ENCODE data around the gene SCLY.

Gene SCLY

DNA sequence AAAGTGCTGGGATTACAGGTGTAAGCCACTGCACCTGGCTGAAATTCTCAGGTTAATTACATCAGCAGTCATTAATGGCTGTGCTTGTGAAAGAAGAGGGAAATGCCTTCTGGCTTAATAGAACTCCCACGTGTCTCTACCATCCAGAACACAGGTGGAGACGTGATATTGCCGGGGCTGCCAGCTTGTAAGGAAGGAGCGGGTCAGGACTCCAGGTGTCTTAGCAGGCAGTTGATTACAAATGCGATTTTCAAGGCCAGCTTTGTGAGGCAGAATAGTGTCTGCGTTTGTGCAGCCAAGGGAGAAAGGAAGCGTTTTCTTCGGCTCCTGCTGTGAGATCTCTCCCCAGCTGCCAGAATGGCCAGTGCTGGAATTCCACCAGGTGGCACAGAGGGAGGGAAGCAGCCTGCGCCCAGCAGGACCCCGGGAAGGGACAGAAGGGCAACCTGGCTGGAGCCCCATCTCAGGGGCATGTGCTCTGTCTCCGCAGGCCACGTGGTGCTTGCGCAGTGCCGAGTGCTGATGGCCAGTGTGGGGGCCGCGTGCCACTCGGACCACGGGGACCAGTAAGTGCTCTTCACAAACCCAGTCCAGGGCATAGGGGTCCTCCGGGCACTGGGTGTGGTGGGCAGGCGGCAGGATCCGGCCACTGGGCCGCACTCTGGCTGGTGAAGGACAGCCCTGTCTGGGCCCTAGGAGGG is 35.7 kb downstream of the SCLY start:
- Histone ChIP-seq H3K9ac (ENCODE audit: low read depth in 1 of 2, low read length in 2 of 2) (no peak overlapping the region), H3K27ac (ENCODE audit: low read depth in 2 of 2, low read length in 2 of 2) (no peak overlapping the region), H3K4me1 (ENCODE audit: control insufficient read depth in 2 of 2, insufficient read depth in 2 of 2, low read length in 2 of 2) (peaks cover 7 to 8% of the 10 kb centered on the region in 2 donors), H3K4me3 (ENCODE audit: low read length in 2 of 2) (no peak overlapping the region), H3K36me3 (ENCODE audit: control insufficient read depth in 2 of 2, insufficient read depth in 2 of 2, low read length in 2 of 2) (peaks cover 0 to under 1% of the 10 kb centered on the region in 2 donors), H3K27me3 (ENCODE audit: control insufficient read depth in 2 of 2, insufficient read depth in 2 of 2, low read length in 2 of 2) (no peaks in the 10 kb centered on the region), H3K9me3 (ENCODE audit: control insufficient read depth in 2 of 2, low read length in 2 of 2) (no peaks in the 10 kb centered on the region)

DNA sequence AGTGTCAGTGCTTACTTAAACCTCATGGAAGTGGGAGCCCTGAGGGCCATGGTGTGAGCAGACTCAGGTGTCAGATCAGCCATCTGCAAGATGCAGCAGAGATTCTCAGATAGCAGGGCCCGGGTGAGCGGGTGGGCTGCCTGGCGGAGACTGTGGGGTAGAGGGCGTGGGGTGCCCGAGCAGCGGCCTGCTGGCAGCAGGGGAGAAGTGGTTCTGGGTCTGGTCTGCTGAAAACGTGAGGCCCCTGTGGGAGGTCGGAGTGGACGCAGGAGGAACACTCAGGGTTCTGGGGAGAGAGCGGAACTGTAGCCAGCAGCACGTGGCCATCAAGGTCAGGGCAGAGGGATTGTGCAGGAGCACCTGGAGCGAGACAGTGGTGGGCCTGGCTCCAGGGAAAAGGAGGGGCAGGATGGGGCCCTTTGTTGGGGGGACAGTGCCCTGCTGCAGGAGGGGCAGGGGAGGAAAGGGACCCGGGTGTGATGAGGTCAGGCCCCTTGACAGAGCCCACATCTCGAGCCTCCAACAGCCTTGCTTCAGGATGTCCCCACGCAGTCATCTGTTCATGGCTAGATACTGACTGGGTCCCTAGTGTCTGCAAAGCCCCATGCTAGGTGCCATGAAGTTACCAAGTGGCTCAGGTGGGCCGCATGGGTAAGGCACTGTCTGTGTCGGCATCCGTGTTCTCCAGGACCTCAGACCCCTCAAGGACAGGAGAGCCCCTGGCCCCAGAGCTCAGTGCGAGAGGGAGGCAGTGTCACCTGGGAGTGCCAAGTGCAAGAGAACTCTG is 36.6 kb downstream of the SCLY start:
- Histone ChIP-seq H3K4me3 (ENCODE audit: low read length in 2 of 2) (no peak overlapping the region), H3K9ac (ENCODE audit: low read depth in 1 of 2, low read length in 2 of 2) (no peak overlapping the region), H3K27me3 (ENCODE audit: control insufficient read depth in 2 of 2, insufficient read depth in 2 of 2, low read length in 2 of 2) (no peaks in the 10 kb centered on the region), H3K27ac (ENCODE audit: low read depth in 2 of 2, low read length in 2 of 2) (no peak overlapping the region), H3K36me3 (ENCODE audit: control insufficient read depth in 2 of 2, insufficient read depth in 2 of 2, low read length in 2 of 2) (no peaks in the 10 kb centered on the region), H3K4me1 (ENCODE audit: control insufficient read depth in 2 of 2, insufficient read depth in 2 of 2, low read length in 2 of 2) (peaks cover 7 to 8% of the 10 kb centered on the region in 2 donors), H3K9me3 (ENCODE audit: control insufficient read depth in 2 of 2, low read length in 2 of 2) (no peaks in the 10 kb centered on the region)

DNA sequence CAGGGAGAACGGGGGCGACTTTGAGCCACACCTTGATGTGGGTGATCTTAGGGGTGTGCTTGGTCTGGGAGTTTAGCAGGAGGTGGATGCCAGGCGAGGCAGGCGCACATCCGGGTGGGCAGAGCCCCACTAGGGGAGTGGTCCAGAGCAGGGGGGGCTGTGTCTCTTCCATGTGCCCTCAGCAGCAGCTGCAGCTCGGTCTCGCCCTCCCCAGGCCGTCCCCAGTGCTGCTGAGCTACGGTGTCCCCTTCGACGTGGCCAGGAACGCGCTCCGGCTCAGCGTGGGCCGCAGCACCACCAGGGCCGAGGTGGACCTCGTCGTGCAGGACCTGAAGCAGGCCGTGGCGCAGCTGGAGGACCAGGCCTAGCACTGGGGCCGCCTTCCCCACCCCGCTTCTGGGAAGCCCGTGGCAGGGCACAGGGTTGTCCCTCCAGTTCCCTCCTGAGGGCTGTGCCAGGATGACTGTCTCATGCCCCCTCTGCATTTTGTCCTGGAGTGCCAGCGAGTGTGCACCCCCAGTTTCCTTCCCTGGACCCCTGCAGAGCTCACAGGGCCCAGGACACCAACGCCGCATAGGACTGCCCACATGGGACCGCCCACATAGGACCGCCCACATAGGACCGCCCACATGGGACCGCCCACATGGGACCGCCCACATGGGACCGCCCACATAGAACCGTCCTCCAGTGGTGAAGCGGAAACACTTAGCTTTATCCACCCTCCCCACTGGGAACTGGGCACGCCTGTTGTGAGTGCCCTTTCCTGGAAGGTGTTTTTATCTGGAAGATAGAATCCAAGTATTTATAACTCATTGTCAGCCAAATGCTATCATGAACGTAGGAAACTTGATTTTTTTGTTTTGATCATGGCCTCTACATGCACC is 37.4 kb downstream of the SCLY start:
- Histone ChIP-seq H3K27me3 (ENCODE audit: control insufficient read depth in 2 of 2, insufficient read depth in 2 of 2, low read length in 2 of 2) (no peaks in the 10 kb centered on the region), H3K4me1 (ENCODE audit: control insufficient read depth in 2 of 2, insufficient read depth in 2 of 2, low read length in 2 of 2) (peaks cover 7 to 8% of the 10 kb centered on the region in 2 donors), H3K9ac (ENCODE audit: low read depth in 1 of 2, low read length in 2 of 2) (peak overlapping the region; percentile 17 to 64), H3K4me3 (ENCODE audit: low read length in 2 of 2) (peak overlapping the region in 1 of 2 donors; percentile 28), H3K9me3 (ENCODE audit: control insufficient read depth in 2 of 2, low read length in 2 of 2) (no peaks in the 10 kb centered on the region), H3K27ac (ENCODE audit: low read depth in 2 of 2, low read length in 2 of 2) (peak overlapping the region; percentile 78 to 92), H3K36me3 (ENCODE audit: control insufficient read depth in 2 of 2, insufficient read depth in 2 of 2, low read length in 2 of 2) (no peaks in the 10 kb centered on the region)

DNA sequence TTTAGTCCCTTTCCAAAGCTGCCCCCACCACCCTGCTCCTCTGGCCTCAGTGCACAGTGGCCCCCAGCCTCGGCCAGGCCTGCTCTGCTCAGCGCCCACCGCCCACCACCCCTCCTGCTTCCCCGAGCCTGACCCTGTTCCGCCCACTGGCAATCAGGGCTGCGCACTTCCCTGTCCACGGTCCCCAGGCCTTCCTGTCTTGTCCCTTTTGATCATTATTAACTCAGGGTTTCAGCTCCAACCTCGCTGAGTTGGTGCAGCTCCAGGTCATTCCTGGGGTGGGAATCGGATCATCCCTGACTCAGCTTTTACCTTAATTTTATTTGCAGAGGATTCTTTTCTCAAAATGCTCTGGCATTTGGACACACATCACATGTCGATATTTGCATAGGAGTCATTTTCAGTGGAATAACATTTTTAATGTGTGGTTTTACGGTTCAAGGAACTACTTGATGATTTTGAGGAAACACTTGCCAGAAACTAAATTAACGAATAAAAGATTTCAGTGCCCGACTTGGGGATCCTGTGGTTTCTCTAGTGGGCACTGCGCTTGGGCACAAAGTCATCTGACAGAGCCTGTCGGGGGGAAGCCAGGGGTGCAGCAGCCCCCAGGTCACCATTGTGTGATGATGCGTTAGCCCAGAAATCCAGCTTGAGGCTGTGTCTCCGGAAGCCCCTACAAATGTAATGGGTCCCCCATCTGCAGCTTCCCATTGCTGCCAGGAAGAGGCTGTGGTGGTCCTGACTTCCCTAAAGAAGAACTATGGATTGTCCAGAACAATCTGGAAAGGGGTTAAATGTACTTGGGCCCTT is 38.3 kb downstream of the SCLY start:
- H3K27ac ChIP-seq (ENCODE audit: low read depth in 2 of 2, low read length in 2 of 2): peak overlapping the region; percentile 78 to 92
- peaks cover 7 to 8% of the 10 kb centered on the region in 2 donors for H3K4me1 ChIP-seq (ENCODE audit: control insufficient read depth in 2 of 2, insufficient read depth in 2 of 2, low read length in 2 of 2)
- H3K27me3 ChIP-seq (ENCODE audit: control insufficient read depth in 2 of 2, insufficient read depth in 2 of 2, low read length in 2 of 2): no peaks in the 10 kb centered on the region
- H3K9ac ChIP-seq (ENCODE audit: low read depth in 1 of 2, low read length in 2 of 2): peak overlapping the region; percentile 17 to 64
- H3K4me3 ChIP-seq (ENCODE audit: low read length in 2 of 2): peak overlapping the region in 1 of 2 donors; percentile 28
- H3K9me3 ChIP-seq (ENCODE audit: control insufficient read depth in 2 of 2, low read length in 2 of 2): no peaks in the 10 kb centered on the region
- no peaks in the 10 kb centered on the region for H3K36me3 ChIP-seq (ENCODE audit: control insufficient read depth in 2 of 2, insufficient read depth in 2 of 2, low read length in 2 of 2)

DNA sequence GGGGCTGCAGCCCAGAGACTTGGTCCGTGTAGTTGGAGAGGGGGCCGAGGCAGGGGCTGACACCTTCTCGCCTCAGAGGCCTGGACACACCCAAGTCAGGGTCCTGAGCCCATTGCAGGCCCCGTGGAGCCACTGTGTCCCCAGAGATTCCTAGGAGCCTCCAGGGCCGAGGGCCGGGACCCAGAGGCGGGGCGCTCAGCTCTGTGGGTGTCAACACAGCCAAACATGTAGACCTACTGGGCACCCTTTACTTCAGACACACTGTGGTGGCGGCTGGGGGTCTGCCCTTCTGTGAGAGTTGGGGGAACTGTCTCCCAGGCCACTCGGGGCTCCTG is 38.9 kb downstream of the SCLY start:
- no peaks in the 10 kb centered on the region for H3K9me3 ChIP-seq (ENCODE audit: control insufficient read depth in 2 of 2, low read length in 2 of 2)
- H3K27me3 ChIP-seq (ENCODE audit: control insufficient read depth in 2 of 2, insufficient read depth in 2 of 2, low read length in 2 of 2): no peaks in the 10 kb centered on the region
- H3K4me1 ChIP-seq (ENCODE audit: control insufficient read depth in 2 of 2, insufficient read depth in 2 of 2, low read length in 2 of 2): peaks cover 7 to 8% of the 10 kb centered on the region in 2 donors
- H3K9ac ChIP-seq (ENCODE audit: low read depth in 1 of 2, low read length in 2 of 2): no peak overlapping the region
- no peak overlapping the region for H3K4me3 ChIP-seq (ENCODE audit: low read length in 2 of 2)
- no peak overlapping the region for H3K27ac ChIP-seq (ENCODE audit: low read depth in 2 of 2, low read length in 2 of 2)
- no peaks in the 10 kb centered on the region for H3K36me3 ChIP-seq (ENCODE audit: control insufficient read depth in 2 of 2, insufficient read depth in 2 of 2, low read length in 2 of 2)

DNA sequence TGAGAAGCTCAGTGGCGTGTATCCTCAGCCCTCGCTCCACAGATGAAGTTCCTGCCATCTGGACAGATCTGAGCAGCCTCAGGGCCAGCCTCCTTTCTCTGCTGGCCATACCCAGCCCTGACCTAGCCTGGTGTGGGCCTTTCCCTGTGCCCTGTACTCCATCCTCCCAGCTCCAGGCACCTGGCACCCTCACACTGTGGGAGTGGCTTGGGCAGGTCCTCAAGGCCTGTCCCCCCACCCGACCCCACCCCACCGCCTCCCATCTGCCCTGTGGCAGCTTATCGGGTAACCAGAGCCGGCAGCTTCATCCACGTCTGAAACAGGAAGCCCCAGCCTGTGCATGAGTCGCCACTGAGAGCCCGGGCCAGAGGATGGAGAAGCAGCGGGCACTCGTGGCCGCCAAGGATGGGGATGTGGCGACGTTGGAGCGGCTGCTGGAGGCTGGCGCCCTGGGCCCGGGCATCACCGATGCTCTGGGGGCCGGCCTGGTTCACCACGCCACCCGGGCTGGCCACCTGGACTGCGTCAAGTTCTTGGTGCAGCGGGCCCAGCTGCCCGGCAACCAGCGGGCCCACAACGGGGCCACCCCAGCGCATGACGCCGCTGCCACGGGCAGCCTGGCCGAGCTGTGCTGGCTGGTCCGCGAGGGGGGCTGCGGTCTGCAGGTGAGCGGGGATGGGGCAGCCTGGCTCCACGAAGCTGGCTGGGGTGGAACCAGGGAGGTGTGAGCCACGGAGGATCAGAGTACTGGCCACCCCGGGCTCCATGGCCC is 39.4 kb downstream of the SCLY start, which contains the start of gene ESPNL:
Gene ESPNL (plus strand): TSS at position 292 of the 772 bp plus-strand sequence. CDS start 80 bp downstream, at position 372.
- no peak within 1 kb of the TSS for H3K27ac ChIP-seq (ENCODE audit: low read depth in 2 of 2, low read length in 2 of 2)
- H3K27me3 ChIP-seq (ENCODE audit: control insufficient read depth in 2 of 2, insufficient read depth in 2 of 2, low read length in 2 of 2): no peaks in the 10 kb centered on the region
- no peaks in the 10 kb centered on the region for H3K36me3 ChIP-seq (ENCODE audit: control insufficient read depth in 2 of 2, insufficient read depth in 2 of 2, low read length in 2 of 2)
- peak within 1 kb of the TSS in 1 of 2 donors; percentile 64 for H3K9ac ChIP-seq (ENCODE audit: low read depth in 1 of 2, low read length in 2 of 2)
- H3K4me1 ChIP-seq (ENCODE audit: control insufficient read depth in 2 of 2, insufficient read depth in 2 of 2, low read length in 2 of 2): peaks cover 7 to 8% of the 10 kb centered on the region in 2 donors
- H3K4me3 ChIP-seq (ENCODE audit: low read length in 2 of 2): no peak within 1 kb of the TSS
- no peaks in the 10 kb centered on the region for H3K9me3 ChIP-seq (ENCODE audit: control insufficient read depth in 2 of 2, low read length in 2 of 2)

DNA sequence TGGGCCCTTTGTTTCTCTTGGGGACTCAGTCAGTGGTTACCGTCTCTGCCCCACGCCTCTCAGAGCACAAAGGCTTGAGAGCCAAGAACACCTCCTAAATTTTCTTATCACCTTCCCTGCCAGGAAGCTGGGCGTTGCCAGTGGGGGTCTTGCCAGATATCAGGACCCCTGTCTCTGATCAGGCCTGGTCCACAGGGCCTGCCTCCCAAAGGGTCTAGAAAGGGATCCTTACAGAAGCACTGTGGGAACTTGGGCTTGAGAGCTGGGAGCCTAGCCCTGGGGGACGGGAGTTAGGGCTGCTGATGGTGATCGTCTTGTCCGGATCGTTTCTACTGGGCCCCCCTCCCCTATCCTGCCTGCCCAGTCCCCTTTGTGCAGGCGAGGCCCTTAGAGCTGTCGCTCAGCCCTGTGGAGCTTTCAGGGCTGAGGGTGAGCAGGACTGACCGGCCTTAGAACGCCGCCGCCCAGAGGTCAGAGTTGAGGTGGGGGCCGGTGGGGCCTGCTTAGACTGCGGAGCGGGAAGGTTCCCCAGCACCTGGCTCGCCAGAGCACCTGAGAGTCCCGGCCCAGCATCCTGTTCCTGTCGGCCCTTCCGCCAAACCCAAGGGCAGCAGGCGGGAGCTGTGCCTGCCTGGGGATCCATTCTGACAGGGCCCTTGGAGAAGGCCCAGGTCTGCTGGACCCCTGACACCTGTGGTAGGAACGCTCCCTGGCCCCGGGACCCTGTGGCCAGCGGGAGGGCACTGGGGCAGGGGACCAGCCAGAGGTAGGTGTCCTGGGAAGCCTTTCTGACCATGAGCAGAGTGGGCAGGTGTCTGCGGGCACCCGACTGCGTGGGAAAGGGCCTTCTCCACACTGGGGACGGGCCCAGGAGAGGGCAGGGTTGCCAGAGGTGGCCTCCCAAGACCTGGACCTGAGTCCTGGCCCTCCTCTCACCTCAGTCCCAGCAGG is 40.3 kb downstream of the SCLY start:
- Histone ChIP-seq H3K36me3 (ENCODE audit: control insufficient read depth in 2 of 2, insufficient read depth in 2 of 2, low read length in 2 of 2) (no peaks in the 10 kb centered on the region), H3K9me3 (ENCODE audit: control insufficient read depth in 2 of 2, low read length in 2 of 2) (no peaks in the 10 kb centered on the region), H3K4me1 (ENCODE audit: control insufficient read depth in 2 of 2, insufficient read depth in 2 of 2, low read length in 2 of 2) (peaks cover 7 to 8% of the 10 kb centered on the region in 2 donors), H3K27me3 (ENCODE audit: control insufficient read depth in 2 of 2, insufficient read depth in 2 of 2, low read length in 2 of 2) (no peaks in the 10 kb centered on the region), H3K4me3 (ENCODE audit: low read length in 2 of 2) (no peak overlapping the region), H3K27ac (ENCODE audit: low read depth in 2 of 2, low read length in 2 of 2) (no peak overlapping the region), H3K9ac (ENCODE audit: low read depth in 1 of 2, low read length in 2 of 2) (no peak overlapping the region)

DNA sequence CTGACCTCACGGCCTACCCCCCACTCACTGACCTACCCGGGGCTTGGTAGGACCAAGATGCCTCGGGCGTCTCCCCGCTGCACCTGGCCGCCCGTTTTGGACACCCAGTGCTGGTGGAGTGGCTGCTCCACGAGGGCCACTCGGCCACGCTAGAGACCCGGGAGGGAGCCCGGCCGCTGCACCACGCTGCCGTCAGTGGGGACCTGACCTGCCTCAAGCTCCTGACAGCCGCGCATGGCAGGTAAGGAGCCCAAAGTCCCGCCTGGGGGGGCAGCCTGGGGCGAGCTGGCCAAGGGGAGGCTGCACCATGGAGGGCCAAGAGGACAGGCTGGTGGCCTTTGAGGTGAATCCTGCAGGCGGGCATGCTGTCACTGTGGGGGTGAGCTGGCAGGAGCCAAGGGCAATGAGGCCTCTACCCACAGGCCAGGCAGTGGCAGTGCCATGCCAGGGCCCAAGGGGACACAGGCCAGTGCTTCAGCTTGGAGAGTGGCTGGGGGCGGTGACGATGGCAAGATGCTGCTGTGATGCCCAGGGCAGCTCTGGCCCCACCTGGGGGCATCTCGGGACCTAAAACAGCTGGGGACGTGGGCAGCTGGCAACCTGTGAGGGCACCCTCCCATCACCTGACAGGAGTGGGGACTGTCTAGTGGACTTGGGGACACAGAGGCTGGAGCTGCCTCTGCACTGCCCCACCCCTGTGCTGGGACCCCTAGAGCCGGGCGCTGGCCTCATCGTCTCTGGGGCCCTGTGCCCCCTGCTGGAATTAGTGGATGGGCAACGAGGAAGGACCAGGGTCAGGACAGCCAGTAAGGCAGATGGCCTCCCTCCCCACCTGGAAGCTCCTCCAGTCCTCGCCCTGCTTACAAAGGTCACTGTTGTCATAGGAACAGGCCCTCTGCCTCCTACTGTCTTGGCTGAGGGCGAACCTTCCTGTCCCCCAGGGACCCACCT is 41.4 kb downstream of the SCLY start:
- H3K27ac ChIP-seq (ENCODE audit: low read depth in 2 of 2, low read length in 2 of 2): no peak overlapping the region
- H3K4me3 ChIP-seq (ENCODE audit: low read length in 2 of 2): no peak overlapping the region
- no peaks in the 10 kb centered on the region for H3K27me3 ChIP-seq (ENCODE audit: control insufficient read depth in 2 of 2, insufficient read depth in 2 of 2, low read length in 2 of 2)
- H3K4me1 ChIP-seq (ENCODE audit: control insufficient read depth in 2 of 2, insufficient read depth in 2 of 2, low read length in 2 of 2): peaks cover 13 to 18% of the 10 kb centered on the region in 2 donors
- no peaks in the 10 kb centered on the region for H3K9me3 ChIP-seq (ENCODE audit: control insufficient read depth in 2 of 2, low read length in 2 of 2)
- no peaks in the 10 kb centered on the region for H3K36me3 ChIP-seq (ENCODE audit: control insufficient read depth in 2 of 2, insufficient read depth in 2 of 2, low read length in 2 of 2)
- H3K9ac ChIP-seq (ENCODE audit: low read depth in 1 of 2, low read length in 2 of 2): no peak overlapping the region
